ENCODE results near the gene LANCL3.

GRCh38 chrX:37543324-37543723, 28.1 kb upstream of the LANCL3 start:
- no peak for TF ChIP-seq CTCF (IDR thresholded peaks at IDR 0.05; ENCODE audit: insufficient read depth, low read depth, low read length)
- TF ChIP-seq EZH2 (IDR thresholded peaks at IDR 0.05; ENCODE audit: insufficient read depth, low read length): no peak
